K562 (cell line): ENCODE data around the gene PATE2. TPM values are rescaled to one million over a fixed set of nuclear protein-coding genes. Genes with fewer than 3 reads are reported as not detected.
A peak's percentile ranks its signal among the peaks of the same experiment; 100 is the strongest.

ENCODE experiments used
- ATAC-seq: fragments of 200-7000 bp; cut with Tn5 transposase; 3 replicates; pipeline ENCODE4 v1.9.1; 2020; ENCODE audit warnings: moderate library complexity
- Bru-seq: library from RNA; stranded (reverse); fragments of 400-500 nt; gene quantifications from one replicate; lab custom pipeline; 2021; lab: Mats Ljungman, UMichigan
- BruChase-seq, 2 experiments: library from RNA; stranded (reverse); fragments of 400-500 nt; gene quantifications; one replicate each; lab custom pipeline; 2021; lab: Mats Ljungman, UMichigan
- BruUV-seq: library from RNA; stranded (reverse); fragments of 400-500 nt; replicated peaks from 2 replicates; lab custom pipeline; 2021; lab: Mats Ljungman, UMichigan
- CTCF ChIA-PET: fragments of 300-600 bp; formaldehyde crosslinking; extraction: SDS; loops from one replicate; lab custom pipeline; 2021; ENCODE audit warnings: low intra/inter-chr PET ratio; lab: Yijun Ruan, JAX
- POLR2A ChIA-PET: fragments of 300-600, 350-650 bp; sonication (Branson Sonifier 250); formaldehyde crosslinking; extraction: SDS; loops from one replicate; lab custom pipeline; 2021; ENCODE audit warnings: antibody characterized with exemption, inconsistent platforms; lab: Yijun Ruan, JAX
- DNase-seq, 4 experiments: peaks; one replicate each; pipeline versions ENCODE4 v3.0.0 to v3.0.0-alpha.2; 2011 to 2018; ENCODE audit warnings: low spot score in 3 of 4, mixed read lengths in 3 of 4; ENCODE audit errors: extremely low read depth in 1 of 4
- FAIRE-seq: peaks from 2 replicates; lab custom pipeline; 2011; peaks lifted over from hg19 to GRCh38; lab: Jason Lieb, UNC
- H2AFZ ChIP-seq: 2 replicates; pipeline ENCODE4 v1.6.0; 2011; ENCODE audit warnings: low read depth, low read length, control low read depth, inconsistent platforms
- H3K27ac ChIP-seq: fragments of 200-600 bp; 3 replicates; pipeline ENCODE4 v1.8.0; 2011; ENCODE audit warnings: low read depth, mild to moderate bottlenecking, control low read depth, inconsistent platforms, low read length, moderate library complexity, mixed read lengths; ENCODE audit errors: extremely low read depth
- H3K27me3 ChIP-seq, 2 experiments: fragments of 300-600 bp in 1 of 2; 2 replicates in 1 of 2; 3 replicates in 1 of 2; pipeline versions ENCODE4 v1.6.0 to v1.8.0; 2011; ENCODE audit warnings: inconsistent platforms in 2 of 2, low read length in 2 of 2, mild to moderate bottlenecking in 1 of 2, mixed read lengths in 1 of 2, moderate library complexity in 1 of 2; ENCODE audit not compliant: control insufficient read depth in 2 of 2, insufficient read depth in 2 of 2
- H3K36me3 ChIP-seq: fragments of 300-600 bp; 3 replicates; pipeline ENCODE4 v1.8.0; 2011; ENCODE audit warnings: mild to moderate bottlenecking, low read length, inconsistent platforms; ENCODE audit not compliant: control insufficient read depth, insufficient read depth
- H3K4me1 ChIP-seq, 2 experiments: fragments of 200-600 bp in 1 of 2; replicated peaks in 1 of 2; 2 replicates in 1 of 2; 3 replicates in 1 of 2; pipeline versions ENCODE4 v1.5.1 to v1.8.0; 2011; ENCODE audit warnings: inconsistent platforms in 2 of 2, low read length in 2 of 2, mild to moderate bottlenecking in 1 of 2, mixed read lengths in 1 of 2, moderate library complexity in 1 of 2; ENCODE audit not compliant: control insufficient read depth in 2 of 2, insufficient read depth in 2 of 2
- H3K4me2 ChIP-seq: 2 replicates; pipeline ENCODE4 v1.6.1; 2011; ENCODE audit warnings: low read length, control low read depth, inconsistent platforms, mixed read lengths; ENCODE audit not compliant: insufficient read depth
- H3K4me3 ChIP-seq: fragments of 200-600 bp; sonication (generic), shearing (Covaris generic); 2 replicates; pipeline ENCODE4 v1.5.1; 2016; ENCODE audit warnings: control low read depth, inconsistent platforms
- H3K79me2 ChIP-seq: fragments of 200-600 bp; 3 replicates; pipeline ENCODE4 v1.8.0; 2011; ENCODE audit warnings: low read length, inconsistent platforms; ENCODE audit not compliant: control insufficient read depth, insufficient read depth
- H3K9ac ChIP-seq, 2 experiments: 2 replicates each; pipeline versions ENCODE4 v1.6.0 to v1.6.1; 2011; ENCODE audit warnings: low read depth in 2 of 2, low read length in 2 of 2, control low read depth in 1 of 2, inconsistent platforms in 1 of 2, mild to moderate bottlenecking in 1 of 2, mixed read lengths in 1 of 2; ENCODE audit not compliant: insufficient read depth in 1 of 2
- H3K9me1 ChIP-seq: one replicate; pipeline ENCODE4 v1.6.0; 2011; ENCODE audit warnings: inconsistent platforms, mild to moderate bottlenecking, low read length, moderate library complexity; ENCODE audit not compliant: control insufficient read depth, insufficient read depth
- H3K9me3 ChIP-seq: replicated peaks from 2 replicates; pipeline ENCODE4 v1.5.1; 2011; ENCODE audit warnings: low read depth, low read length, inconsistent platforms; ENCODE audit not compliant: control insufficient read depth, insufficient read depth
- H4K20me1 ChIP-seq: replicated peaks from 2 replicates; pipeline ENCODE4 v1.6.1; 2011; ENCODE audit warnings: low read length, inconsistent platforms, mixed read lengths; ENCODE audit not compliant: control insufficient read depth, insufficient read depth
- ARID3B ChIP-seq: fragments of 250-450 bp; sonication (Bioruptor Pico); IDR thresholded peaks from 2 replicates; pipeline ENCODE4 v1.4.0; 2020; ENCODE audit warnings: borderline replicate concordance
- FOXJ2 ChIP-seq: fragments of 200-800 bp; sonication (Bioruptor generic); IDR thresholded peaks from 2 replicates; pipeline ENCODE4 v1.6.1; 2016; ENCODE audit warnings: missing genetic modification characterization, missing compliant biosample characterization
- SPI1 ChIP-seq: IDR thresholded peaks from 2 replicates; pipeline ENCODE4 v1.6.1; 2011; ENCODE audit warnings: low read depth, low read length, control low read depth, borderline replicate concordance
- ZNF778 ChIP-seq: fragments of 450-650 bp; formaldehyde crosslinking; IDR thresholded peaks from 2 replicates; pipeline ENCODE4 v1.4.0; 2020; ENCODE audit warnings: mild to moderate bottlenecking, moderate library complexity
- ZNF830 ChIP-seq: fragments of 250-450 bp; sonication (Bioruptor Pico); IDR thresholded peaks from 2 replicates; pipeline ENCODE4 v1.5.0; 2021; ENCODE audit warnings: mild to moderate bottlenecking
- ZZZ3 ChIP-seq: fragments of 450-650 bp; IDR thresholded peaks from 2 replicates; pipeline ENCODE4 v1.6.1; 2016; ENCODE audit warnings: antibody characterized with exemption, mild to moderate bottlenecking, moderate library complexity
- in situ Hi-C: fragments of 300-500 bp; cut with MboI; formaldehyde crosslinking; loops from 4 replicates; pipeline ENCODE4 v1.15.0; 2018; ENCODE audit warnings: inconsistent platforms, mixed read lengths
- intact Hi-C: fragments of 100-400 bp; cut with micrococcal nuclease; formaldehyde crosslinking; loops from 2 replicates; pipeline ENCODE4 v1.14.2; 2022
- long read RNA-seq, 3 experiments: library from polyadenylated mRNA in 2 of 3; library from RNA in 1 of 3; unstranded in 2 of 3; stranded (forward) in 1 of 3; transcript quantifications; one replicate each; pipeline ENCODE4 v2.0.0, GENCODE V29; 2019 to 2022
- polyA minus RNA-seq, 3 experiments: library from RNA; depleted of rRNA, polyadenylated mRNA; stranded (reverse); fragments of >200 nt; gene quantifications; 2 replicates each; pipeline ENCODE4 v1.2.3, GENCODE V29; 2011
- polyA plus RNA-seq, 8 experiments: library from polyadenylated mRNA; depleted of rRNA in 4 of 8; stranded (reverse) in 5 of 8; unstranded in 3 of 8; fragments of >200 nt; fragmentation: Nextera tagmentation in 2 of 8; fragmentation: Illumina TruSeq in 1 of 8; extraction: Ambion mirVana in 2 of 8; extraction: Trizol in 1 of 8; gene quantifications; 2 replicates each; pipeline versions ENCODE4 v1.2.1 to v1.2.3, GENCODE V29; 2011 to 2014; ENCODE audit warnings: inconsistent platforms in 1 of 8, missing spikeins in 1 of 8
- total RNA-seq, 7 experiments: library from RNA; depleted of rRNA in 6 of 7; stranded (reverse); fragments of >200 nt in 6 of 7; fragmentation: Illumina TruSeq in 2 of 7; extraction: Trizol in 2 of 7; gene quantifications; 2 replicates each; pipeline versions ENCODE4 v1.2.1 to v1.2.3, GENCODE V29; 2011 to 2021; ENCODE audit warnings: low replicate concordance in 1 of 7

Gene PATE2
- total RNA-seq (2011; cell fraction: chromatin; rRNA removed; ENCODE audit: low replicate concordance), result not detected in 2 replicates
- not detected in 2 replicates for total RNA-seq (2011; cell fraction: nucleolus; rRNA removed)
- not detected in 2 replicates for total RNA-seq (2011; cell fraction: nucleoplasm; rRNA removed)
- total RNA-seq (2014; rRNA removed) (not detected in 2 replicates), total RNA-seq (2014; rRNA removed; fragmentation: Illumina TruSeq; extraction: Trizol) (not detected in 2 replicates), total RNA-seq (2015; rRNA removed; fragmentation: Illumina TruSeq; extraction: Trizol) (not detected in 2 replicates), total RNA-seq (2021) (not detected in 2 replicates), polyA plus RNA-seq (2011; rRNA removed) (not detected in 2 replicates), polyA plus RNA-seq (2014; fragmentation: Illumina TruSeq; extraction: Trizol) (not detected in 2 replicates), polyA plus RNA-seq (2014; fragmentation: Nextera tagmentation; extraction: Ambion mirVana) (not detected), polyA plus RNA-seq (2014; rRNA removed) (0.05 TPM in 1 of 2 replicates, not detected in the other), polyA minus RNA-seq (2011; rRNA and poly(A)+ RNA removed) (not detected in 2 replicates), Bru-seq, nascent RNA (not detected), BruChase-seq, experiment 1, labeled RNA remaining after a 2-hour chase (percentile 17 among the genes with signal in this experiment), BruChase-seq, experiment 2, labeled RNA remaining after a 6-hour chase (percentile 20 among the genes with signal in this experiment)
- not detected in 2 replicates for polyA plus RNA-seq (2011; cell fraction: cytosol; rRNA removed)
- not detected in 2 replicates for polyA plus RNA-seq (2011; cell fraction: nucleus; rRNA removed)
- not detected in 2 replicates for polyA plus RNA-seq (2012)
- not detected in 2 replicates for polyA minus RNA-seq (2011; cell fraction: cytosol; rRNA and poly(A)+ RNA removed)
- 0.22 TPM in 1 of 2 replicates, not detected in the other for polyA minus RNA-seq (2011; cell fraction: nucleus; rRNA and poly(A)+ RNA removed)
- long read RNA-seq, experiment 1, result 0 reads
- long read RNA-seq, experiment 2, result 0 reads
- long read RNA-seq, experiment 3, result 0 reads

- Histone ChIP-seq H3K27me3 (no peaks in the 10 kb centered on the region), H3K79me2 (no peaks in the 10 kb centered on the region), H3K4me1 (no peaks in the 10 kb centered on the region), H3K9ac (no peak within 1 kb of the TSS), H3K4me3 (no peak within 1 kb of the TSS), H3K9me3 (no peaks in the 10 kb centered on the region), H2AFZ (no peak within 1 kb of the TSS), H3K36me3 (no peaks in the 10 kb centered on the region), H3K9me1 (no peaks in the 10 kb centered on the region), H4K20me1 (no peaks in the 10 kb centered on the region), H3K27ac (no peak within 1 kb of the TSS), H3K4me2 (no peak within 1 kb of the TSS)
- ChIA-PET CTCF (no interaction called here), POLR2A (no interaction called here)
- DNase-seq (no peak), ATAC-seq (no peak), FAIRE-seq (no peak)
- no peak for TF ChIP-seq ZZZ3
- no peak for TF ChIP-seq FOXJ2 (tag)
- no peak for TF ChIP-seq ARID3B (CRISPR knock-in tag)
- no peak for TF ChIP-seq ZNF778 (CRISPR knock-in tag)
- TF ChIP-seq SPI1, result no peak
- TF ChIP-seq ZNF830 (CRISPR knock-in tag), result no peak
- intact Hi-C loops (no loop called here), in situ Hi-C loops (no loop called here)
- BruUV-seq, result no TSS peak
Observed at GRCh38 chr11:125778728-125779127, at the start of gene PATE2. Gene PATE2, minus strand, starts transcription at chr11:125778828. Its CDS starts 55 bp downstream, at chr11:125778773.
